ENCODE data around the gene PLPP4. TPM values are rescaled to one million over a fixed set of nuclear protein-coding genes. Genes with fewer than 3 reads are reported as not detected.

PLPP4 gene
- total and polyA plus RNA-seq, 2 of the 13 experiments (the other 11 are each of a cell fraction or from before 2014, with no cell fraction given), result not detected

- Histone ChIP-seq H4K20me1 (ENCODE audit: insufficient read depth, low read length) (no peaks in the 10 kb centered on the region), H3K36me3 (replicated peaks in 1 of 2; ENCODE audit: control insufficient read depth in 1 of 2, insufficient read depth in 2 of 2, low read length in 2 of 2) (no peaks in the 10 kb centered on the region), H3K9ac (ENCODE audit: insufficient read depth, low read depth, low read length) (no peak overlapping the region), H2AFZ (ENCODE audit: low read length) (no peak overlapping the region), H3K9me3 (ENCODE audit: low read length) (no peaks in the 10 kb centered on the region), H3K27ac (ENCODE audit: extremely low read length, insufficient read depth, low read length) (no peak overlapping the region), H3K4me2 (ENCODE audit: low read depth, low read length) (no peak overlapping the region), H3K4me1 (ENCODE audit: insufficient read depth, low read length) (no peaks in the 10 kb centered on the region), H3K79me2 (ENCODE audit: insufficient read depth, low read length) (no peaks in the 10 kb centered on the region), H3K4me3 (replicated peaks in 1 of 3; ENCODE audit: insufficient read depth in 1 of 3, low read depth in 2 of 3, low read length in 3 of 3) (no peak overlapping the region), H3K27me3 (ENCODE audit: control insufficient read depth in 1 of 2, insufficient read depth in 2 of 2, low read length in 2 of 2) (no peaks in the 10 kb centered on the region; a peak in 2 of 5 replicates)
- BruUV-seq (replicated peaks), result no TSS peak
- intact Hi-C loops (cut with micrococcal nuclease; ENCODE audit: unreplicated experiment) (no loop called here), in situ Hi-C loops (cut with HindIII; ENCODE audit: extremely low pct_ligation_motif_present, low pct_unique_long_range_greater_than_20kb) (no loop called here)
- TF ChIP-seq MXI1 (IDR thresholded peaks at IDR 0.05; ENCODE audit: borderline replicate concordance, low read depth, low read length), result no peak
- no peak for TF ChIP-seq ZNF770 (CRISPR knock-in tag; IDR thresholded peaks at IDR 0.05)
- DNase-seq (ENCODE audit: low spot score) (no peak), ATAC-seq (no peak), FAIRE-seq (no peak)
- POLR2A ChIA-PET, result no interaction called here
- WGBS (ENCODE audit: low lambda C conversion rate), result 24% methylated on average over 4 of the region's 4 CpGs
- CTCF ChIA-PET (ENCODE audit: low intra/inter-chr PET ratio, low total read pairs), result no interaction called here
Measured at GRCh38 chr10:120479506-120479905, 22.5 kb downstream of the PLPP4 start.

GRCh38 chr10:120480065-120480600 lies 23.1 kb downstream of the PLPP4 start:
- Histone ChIP-seq H3K27me3 (ENCODE audit: control insufficient read depth in 1 of 2, insufficient read depth in 2 of 2, low read length in 2 of 2) (no peaks in the 10 kb centered on the region; a peak in 2 of 5 replicates), H3K4me2 (ENCODE audit: low read depth, low read length) (no peak overlapping the region), H3K4me1 (ENCODE audit: insufficient read depth, low read length) (no peaks in the 10 kb centered on the region), H3K27ac (ENCODE audit: extremely low read length, insufficient read depth, low read length) (no peak overlapping the region), H4K20me1 (ENCODE audit: insufficient read depth, low read length) (no peaks in the 10 kb centered on the region), H3K9me3 (ENCODE audit: low read length) (no peaks in the 10 kb centered on the region), H2AFZ (ENCODE audit: low read length) (no peak overlapping the region), H3K36me3 (replicated peaks in 1 of 2; ENCODE audit: control insufficient read depth in 1 of 2, insufficient read depth in 2 of 2, low read length in 2 of 2) (no peaks in the 10 kb centered on the region), H3K4me3 (replicated peaks in 1 of 3; ENCODE audit: insufficient read depth in 1 of 3, low read depth in 2 of 3, low read length in 3 of 3) (no peak overlapping the region), H3K9ac (ENCODE audit: insufficient read depth, low read depth, low read length) (no peak overlapping the region), H3K79me2 (ENCODE audit: insufficient read depth, low read length) (no peaks in the 10 kb centered on the region)
- CTCF ChIA-PET (ENCODE audit: low intra/inter-chr PET ratio, low total read pairs), result no interaction called here
- no peak for FAIRE-seq
- no peak for DNase-seq (ENCODE audit: low spot score)
- in situ Hi-C loops (cut with HindIII; ENCODE audit: extremely low pct_ligation_motif_present, low pct_unique_long_range_greater_than_20kb) (no loop called here), intact Hi-C loops (cut with micrococcal nuclease; ENCODE audit: unreplicated experiment) (no loop called here)
- 4% methylated on average over 4 of the region's 4 CpGs for WGBS (ENCODE audit: low lambda C conversion rate)
- ATAC-seq, result no peak; the same call in 2 of the 3 replicates
- TF ChIP-seq HINFP (CRISPR knock-in tag; IDR thresholded peaks at IDR 0.05; ENCODE audit: low read depth), result no peak
- no peak for TF ChIP-seq KLF13 (CRISPR knock-in tag; IDR thresholded peaks at IDR 0.05)
- no peak for TF ChIP-seq ZNF343 (CRISPR knock-in tag; IDR thresholded peaks at IDR 0.05)
- no peak for TF ChIP-seq ZMAT3 (CRISPR knock-in tag; conservative IDR thresholded peaks at IDR 0.05)
- no peak for TF ChIP-seq SIX4 (CRISPR knock-in tag; IDR thresholded peaks at IDR 0.05)
- TF ChIP-seq USF2 (IDR thresholded peaks at IDR 0.05; ENCODE audit: low read depth, low read length), result no peak
- TF ChIP-seq USF2 (CRISPR knock-in tag; IDR thresholded peaks at IDR 0.05; ENCODE audit: borderline replicate concordance), result no peak
- TF ChIP-seq KLF9 (CRISPR knock-in tag; IDR thresholded peaks at IDR 0.05; ENCODE audit: low read depth), result no peak
- POLR2A ChIA-PET, result no interaction called here
- BruUV-seq (replicated peaks), result no TSS peak

Data from HepG2 (cell line).